Thyroid gland (tissue), 4 donors: ENCODE results near the gene TMPO.

ENCODE experiments used
- CTCF ChIP-seq, 6 experiments: fragments of 200-600 bp in 3 of 6; fragments of 450-650 bp in 3 of 6; sonication (generic) in 3 of 6; IDR thresholded peaks; one replicate each; pipeline ENCODE4 v1.5.1; 2016 to 2019; ENCODE audit warnings: antibody characterized with exemption in 6 of 6, mild to moderate bottlenecking in 2 of 6, inconsistent platforms in 1 of 6, moderate library complexity in 1 of 6
- POLR2A ChIP-seq, 2 donors: fragments of 450-650 bp; IDR thresholded peaks; one replicate each; pipeline ENCODE4 v1.6.1; 2017; ENCODE audit warnings: antibody characterized with exemption in 2 of 2, mild to moderate bottlenecking in 2 of 2, moderate library complexity in 1 of 2

- TF ChIP-seq POLR2A (IDR thresholded peaks at IDR 0.05) (no peak), CTCF (IDR thresholded peaks at IDR 0.05) (no peak)
Measured at GRCh38 chr12:98587084-98587483, 71.7 kb downstream of the TMPO start.
